Upper lobe of left lung (tissue), 6 donors: Measurements from ENCODE around the gene ARL5C. TPM values are rescaled to one million over a fixed set of nuclear protein-coding genes. Genes with fewer than 3 reads are reported as not detected.
A peak's percentile ranks its signal among the peaks of the same experiment; 100 is the strongest.

ENCODE experiments used
- ATAC-seq, 2 donors: fragments of 200-7000 bp; cut with Tn5 transposase; one replicate each; pipeline ENCODE4 v1.9.1; 2022; ENCODE audit warnings: mild to moderate bottlenecking in 2 of 2, moderate library complexity in 2 of 2; ENCODE audit not compliant: low FRiP score in 2 of 2
- DNase-seq, 2 donors: peaks; one replicate each; pipeline ENCODE4 v3.0.0-alpha.2; 2019 to 2020
- H3K27ac ChIP-seq, 4 donors: fragments of 200-600 bp; sonication (generic); one replicate each; pipeline ENCODE4 v1.5.1; 2016 to 2019
- H3K27me3 ChIP-seq, 4 donors: fragments of 200-600 bp; sonication (generic); one replicate each; pipeline ENCODE4 v1.5.1; 2017 to 2019
- H3K36me3 ChIP-seq, 4 donors: fragments of 200-600 bp; sonication (generic); one replicate each; pipeline ENCODE4 v1.5.1; 2016 to 2019
- H3K4me1 ChIP-seq, 4 donors: fragments of 200-600 bp; sonication (generic); one replicate each; pipeline ENCODE4 v1.5.1; 2018 to 2019
- H3K4me3 ChIP-seq, 4 donors: fragments of 200-600 bp; sonication (generic); one replicate each; pipeline ENCODE4 v1.5.1; 2017 to 2019; ENCODE audit warnings: mild to moderate bottlenecking in 2 of 4, moderate library complexity in 1 of 4
- H3K9me3 ChIP-seq, 4 donors: fragments of 200-600 bp; sonication (generic); one replicate each; pipeline ENCODE4 v1.5.1; 2018 to 2019
- EP300 ChIP-seq, 4 donors: sonication (generic); formaldehyde crosslinking; IDR thresholded peaks; one replicate each; pipeline ENCODE4 v1.5.1; 2017; ENCODE audit warnings: antibody characterized with exemption in 4 of 4, control low read depth in 2 of 4
- POLR2A ChIP-seq, 4 donors: fragments of 450-650 bp; IDR thresholded peaks; one replicate each; pipeline ENCODE4 v1.5.1; 2016 to 2017; ENCODE audit warnings: antibody characterized with exemption in 4 of 4, mild to moderate bottlenecking in 2 of 4
- POLR2AphosphoS5 ChIP-seq, 2 donors: sonication (generic); formaldehyde crosslinking; IDR thresholded peaks; one replicate each; pipeline ENCODE4 v1.5.1; 2017; ENCODE audit warnings: antibody characterized with exemption in 2 of 2
- WGBS, 2 donors: methylation state at CpG; one replicate each; pipeline ENCODE4 v1.1.5; 2017 to 2018; 5-methylcytosine and 5-hydroxymethylcytosine counted together
- total RNA-seq, 6 donors: library from RNA; depleted of rRNA in 4 of 6; stranded (reverse); fragments of >200 nt in 4 of 6; gene quantifications; one replicate each; pipeline versions ENCODE4 v1.1.0 to v1.2.1, GENCODE V29; 2016 to 2021
- TF ChIP-seq, protein P1 (sequence below), 6 experiments: fragments of 450-650 bp in 4 of 6; fragments of 200-600 bp in 2 of 6; sonication (generic) in 2 of 6; IDR thresholded peaks; one replicate each; pipeline ENCODE4 v1.5.1; 2016 to 2019; ENCODE audit warnings: antibody characterized with exemption in 6 of 6
- donor health status: DM: no; HTN: no; CAD: no; lungs with moderate emphysema.
- donor health status: DM: no; HTN: yes; CAD: no; lungs with severe emphysema.

Gene ARL5C
- total RNA-seq, 6 donors from 2014 or later, result 0.39 TPM; not detected in 5

DNA sequence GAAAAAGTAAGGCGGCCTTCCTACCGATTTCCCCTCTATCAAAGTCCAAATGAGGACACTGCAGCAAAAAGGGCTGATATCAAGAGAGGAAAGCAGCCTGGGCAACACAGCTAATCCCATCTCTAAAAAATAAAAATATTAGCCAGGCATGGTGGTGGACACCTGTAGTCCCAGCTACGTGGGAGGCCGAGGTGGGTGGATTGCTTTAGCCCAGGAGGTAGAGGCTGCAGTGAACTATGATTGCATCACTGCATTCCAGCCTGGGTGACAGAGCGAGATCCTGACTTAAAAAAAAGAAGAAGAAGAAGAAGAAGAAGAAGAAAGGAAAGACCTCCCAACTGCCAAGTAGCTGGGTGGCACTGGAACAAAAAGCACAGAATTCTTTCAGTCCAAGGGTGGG is 17.1 kb upstream of the ARL5C start:
- TF ChIP-seq POLR2AphosphoS5 (IDR thresholded peaks at IDR 0.05) (no peak), POLR2A (IDR thresholded peaks at IDR 0.05) (no peak), EP300 (IDR thresholded peaks at IDR 0.05) (no peak)
- TF ChIP-seq, protein P1, sequence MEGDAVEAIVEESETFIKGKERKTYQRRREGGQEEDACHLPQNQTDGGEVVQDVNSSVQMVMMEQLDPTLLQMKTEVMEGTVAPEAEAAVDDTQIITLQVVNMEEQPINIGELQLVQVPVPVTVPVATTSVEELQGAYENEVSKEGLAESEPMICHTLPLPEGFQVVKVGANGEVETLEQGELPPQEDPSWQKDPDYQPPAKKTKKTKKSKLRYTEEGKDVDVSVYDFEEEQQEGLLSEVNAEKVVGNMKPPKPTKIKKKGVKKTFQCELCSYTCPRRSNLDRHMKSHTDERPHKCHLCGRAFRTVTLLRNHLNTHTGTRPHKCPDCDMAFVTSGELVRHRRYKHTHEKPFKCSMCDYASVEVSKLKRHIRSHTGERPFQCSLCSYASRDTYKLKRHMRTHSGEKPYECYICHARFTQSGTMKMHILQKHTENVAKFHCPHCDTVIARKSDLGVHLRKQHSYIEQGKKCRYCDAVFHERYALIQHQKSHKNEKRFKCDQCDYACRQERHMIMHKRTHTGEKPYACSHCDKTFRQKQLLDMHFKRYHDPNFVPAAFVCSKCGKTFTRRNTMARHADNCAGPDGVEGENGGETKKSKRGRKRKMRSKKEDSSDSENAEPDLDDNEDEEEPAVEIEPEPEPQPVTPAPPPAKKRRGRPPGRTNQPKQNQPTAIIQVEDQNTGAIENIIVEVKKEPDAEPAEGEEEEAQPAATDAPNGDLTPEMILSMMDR (IDR thresholded peaks at IDR 0.05), result no peak
- Histone ChIP-seq H3K9me3 (no peaks in the 10 kb centered on the region), H3K4me3 (no peak overlapping the region), H3K27me3 (no peaks in the 10 kb centered on the region), H3K4me1 (peaks cover 0 to 9% (median 3%) of the 10 kb centered on the region in 4 donors), H3K36me3 (peaks cover 22 to 79% (median 65%) of the 10 kb centered on the region in 4 donors), H3K27ac (no peak overlapping the region)
- WGBS, 2 donors, result 78 to 93% methylated on average over 5 of the region's 5 CpGs
- DNase-seq (no peak), ATAC-seq (no peak)

DNA sequence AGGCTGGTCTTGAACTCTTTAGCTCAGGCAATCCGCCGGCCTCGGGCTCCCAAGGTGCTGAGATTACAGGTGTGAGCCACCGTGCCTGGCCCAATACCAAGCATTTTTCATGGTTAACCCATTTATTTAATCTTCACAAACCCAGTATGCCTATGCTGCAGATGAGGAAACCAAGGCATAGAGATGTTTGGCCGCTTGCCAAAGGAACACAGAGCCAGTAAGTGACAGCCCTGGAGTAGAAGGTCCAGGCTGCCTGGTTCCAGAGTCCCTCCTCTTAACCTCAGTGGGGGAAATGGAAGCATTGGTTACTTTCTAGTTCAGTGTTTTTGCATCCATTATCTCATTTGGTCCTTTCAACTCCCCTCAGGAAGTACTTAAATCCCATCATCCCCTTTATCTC is 15.3 kb upstream of the ARL5C start:
- H3K27me3 ChIP-seq, result no peaks in the 10 kb centered on the region
- no peak overlapping the region for H3K27ac ChIP-seq
- ATAC-seq (no peak), DNase-seq (no peak)
- 88 to 92% methylated on average over 5 of the region's 5 CpGs for WGBS, 2 donors
- peaks cover 0 to 15% (median 8%) of the 10 kb centered on the region in 4 donors for H3K4me1 ChIP-seq
- peaks cover 13 to 78% (median 62%) of the 10 kb centered on the region in 4 donors for H3K36me3 ChIP-seq
- TF ChIP-seq EP300 (IDR thresholded peaks at IDR 0.05) (no peak), POLR2AphosphoS5 (IDR thresholded peaks at IDR 0.05) (no peak), POLR2A (IDR thresholded peaks at IDR 0.05) (no peak)
- TF ChIP-seq, protein P1 (IDR thresholded peaks at IDR 0.05), result no peak
- no peak overlapping the region for H3K4me3 ChIP-seq
- no peaks in the 10 kb centered on the region for H3K9me3 ChIP-seq

DNA sequence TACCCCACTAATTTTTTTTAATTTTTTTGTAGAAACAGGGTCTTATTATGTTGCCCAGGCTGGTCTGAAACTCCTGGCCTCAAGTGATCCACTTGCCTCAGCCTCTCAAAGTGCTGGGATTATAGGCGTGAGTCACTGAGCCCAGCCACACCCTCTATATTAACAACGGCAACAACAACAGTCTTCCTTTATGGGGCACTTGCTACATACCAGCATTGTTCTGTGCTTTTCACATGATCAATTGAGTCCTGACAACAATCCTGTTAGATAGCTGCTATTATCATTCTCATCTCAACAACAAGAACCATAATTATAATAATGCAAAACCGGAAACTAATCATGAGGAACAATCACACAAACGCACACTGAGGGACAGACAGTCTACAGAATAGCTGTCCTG is 12.6 kb upstream of the ARL5C start:
- ATAC-seq (peak in 1 of 2 donors; percentile 33), DNase-seq (peak in 1 of 2 donors; percentile 67)
- Histone ChIP-seq H3K36me3 (peaks cover 0 to 61% (median 40%) of the 10 kb centered on the region in 4 donors), H3K27ac (peak overlapping the region in 3 of 4 donors; percentile 8 to 30 (median 22)), H3K4me1 (peaks cover 8 to 15% (median 9%) of the 10 kb centered on the region in 4 donors), H3K9me3 (no peaks in the 10 kb centered on the region), H3K4me3 (no peak overlapping the region), H3K27me3 (no peaks in the 10 kb centered on the region)
- 54 to 65% methylated on average over 4 of the region's 4 CpGs for WGBS, 2 donors
- TF ChIP-seq, protein P1 (IDR thresholded peaks at IDR 0.05), result no peak
- TF ChIP-seq POLR2AphosphoS5 (IDR thresholded peaks at IDR 0.05) (no peak), POLR2A (IDR thresholded peaks at IDR 0.05) (no peak), EP300 (IDR thresholded peaks at IDR 0.05) (no peak)

DNA sequence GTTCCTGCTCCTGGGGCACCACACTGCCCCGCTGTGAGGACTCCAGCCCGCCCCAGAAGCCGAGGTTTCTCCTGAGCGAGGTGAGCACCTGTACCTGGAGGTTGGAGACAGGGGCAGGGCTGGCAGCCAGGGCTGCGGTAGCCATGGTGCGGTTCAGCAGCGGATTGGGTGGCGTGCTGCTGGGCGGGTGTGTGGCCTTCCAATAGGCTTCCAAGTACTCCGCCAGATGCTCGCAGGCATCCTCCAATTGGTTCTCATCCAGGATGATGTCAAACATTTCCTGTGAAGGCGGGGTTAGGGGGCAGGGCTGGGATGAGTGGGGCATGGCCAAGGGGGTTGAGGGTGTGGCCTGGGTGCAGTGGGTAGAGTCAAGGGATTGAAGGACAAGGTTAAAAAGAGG is 11.3 kb upstream of the ARL5C start:
- no peak for TF ChIP-seq EP300 (IDR thresholded peaks at IDR 0.05)
- TF ChIP-seq POLR2A (IDR thresholded peaks at IDR 0.05), result no peak
- TF ChIP-seq, protein P1 (IDR thresholded peaks at IDR 0.05), result no peak
- no peak for TF ChIP-seq POLR2AphosphoS5 (IDR thresholded peaks at IDR 0.05)
- 92 to 93% methylated on average over 11 to 12 of the region's 12 CpGs for WGBS, 2 donors
- DNase-seq, result peak in 1 of 2 donors; percentile 33
- ATAC-seq, result peak in 1 of 2 donors; percentile 15
- H3K9me3 ChIP-seq, result no peaks in the 10 kb centered on the region
- peaks cover 0 to 52% (median 32%) of the 10 kb centered on the region in 4 donors for H3K36me3 ChIP-seq
- H3K4me3 ChIP-seq, result no peak overlapping the region
- no peaks in the 10 kb centered on the region for H3K27me3 ChIP-seq
- peaks cover 8 to 15% (median 9%) of the 10 kb centered on the region in 4 donors for H3K4me1 ChIP-seq
- no peak overlapping the region for H3K27ac ChIP-seq

DNA sequence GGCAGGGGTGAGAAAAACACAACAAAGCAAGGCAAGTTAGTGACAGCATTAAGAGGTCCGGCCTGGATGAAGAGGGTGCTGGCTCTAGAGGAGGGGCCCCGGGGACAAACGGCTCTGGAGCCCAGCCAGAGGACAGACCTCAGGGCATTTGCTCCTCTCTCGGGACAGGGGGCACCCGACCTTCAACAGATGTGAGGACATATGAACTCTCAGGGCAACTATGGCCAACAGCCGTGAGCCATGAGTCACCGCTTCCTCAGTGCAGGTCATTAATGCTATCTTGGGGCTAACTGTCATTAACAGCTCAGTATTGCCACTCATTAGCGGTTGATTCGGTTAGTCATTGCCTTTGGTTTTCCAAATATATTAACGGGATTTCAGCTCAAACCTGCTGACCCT is 9.7 kb upstream of the ARL5C start:
- Histone ChIP-seq H3K27me3 (no peaks in the 10 kb centered on the region), H3K9me3 (no peaks in the 10 kb centered on the region), H3K4me1 (peaks cover 8 to 15% (median 9%) of the 10 kb centered on the region in 4 donors), H3K27ac (no peak overlapping the region), H3K4me3 (no peak overlapping the region), H3K36me3 (peaks cover 0 to 40% (median 21%) of the 10 kb centered on the region in 4 donors)
- ATAC-seq, result no peak
- 74 to 81% methylated on average over 7 to 10 of the region's 10 CpGs for WGBS, 2 donors
- no peak for DNase-seq
- TF ChIP-seq, protein P1 (IDR thresholded peaks at IDR 0.05), result no peak
- no peak for TF ChIP-seq POLR2AphosphoS5 (IDR thresholded peaks at IDR 0.05)
- no peak for TF ChIP-seq EP300 (IDR thresholded peaks at IDR 0.05)
